Endothelial cell of umbilical vein (primary cell): ENCODE data around the gene BCAS2. TPM values are rescaled to one million over a fixed set of nuclear protein-coding genes. Genes with fewer than 3 reads are reported as not detected.

Experiments used
- BruUV-seq: library from RNA; stranded (reverse); fragments of 400-500 nt; replicated peaks from 2 replicates; lab custom pipeline; 2021; lab: Mats Ljungman, UMichigan
- CTCF ChIA-PET: fragments of 300-600, 350-600 bp; sonication (Branson Sonifier 250); formaldehyde crosslinking; loops from one replicate; lab custom pipeline; 2021; ENCODE audit warnings: antibody characterized with exemption, inconsistent platforms; lab: Charles Lee
- POLR2A ChIA-PET: fragments of 300-600, 350-600 bp; sonication (Branson Sonifier 250); formaldehyde crosslinking; loops from one replicate; lab custom pipeline; 2021; ENCODE audit warnings: antibody characterized with exemption, inconsistent platforms; lab: Charles Lee
- DNase-seq: peaks from one replicate; pipeline ENCODE4 v3.0.0-alpha.2; 2011; ENCODE audit warnings: low read depth, low spot score
- FAIRE-seq: peaks from 2 replicates; lab custom pipeline; 2011; peaks lifted over from hg19 to GRCh38; lab: Jason Lieb, UNC
- H2AFZ ChIP-seq: 2 replicates; pipeline ENCODE4 v1.6.0; 2012; ENCODE audit warnings: low read depth, low read length, control low read depth, inconsistent platforms
- H3K27ac ChIP-seq: 2 replicates; pipeline ENCODE4 v1.5.1; 2011; ENCODE audit warnings: low read depth, mild to moderate bottlenecking, control low read depth, low read length, moderate library complexity; ENCODE audit not compliant: insufficient read depth
- H3K27me3 ChIP-seq, 2 experiments: 2 replicates each; pipeline versions ENCODE4 v1.6.0 to v1.6.1; 2011; ENCODE audit warnings: low read length in 2 of 2, mixed read lengths in 1 of 2; ENCODE audit not compliant: control insufficient read depth in 2 of 2, insufficient read depth in 2 of 2
- H3K36me3 ChIP-seq, 2 experiments: 2 replicates in 1 of 2; 3 replicates in 1 of 2; pipeline ENCODE4 v1.5.1; 2011; ENCODE audit warnings: low read length in 2 of 2, mild to moderate bottlenecking in 1 of 2, moderate library complexity in 1 of 2; ENCODE audit not compliant: control insufficient read depth in 2 of 2, insufficient read depth in 2 of 2; ENCODE audit errors: extremely low read depth in 1 of 2
- H3K4me1 ChIP-seq: 3 replicates; pipeline ENCODE4 v1.5.1; 2011; ENCODE audit warnings: mild to moderate bottlenecking, low read length; ENCODE audit not compliant: control insufficient read depth, insufficient read depth; ENCODE audit errors: extremely low read depth
- H3K4me2 ChIP-seq: 2 replicates; pipeline ENCODE4 v1.6.1; 2011; ENCODE audit warnings: low read length, control low read depth, mixed read lengths; ENCODE audit not compliant: insufficient read depth
- H3K4me3 ChIP-seq, 3 experiments: fragments of 200-600 bp in 1 of 3; sonication (generic), shearing (Covaris generic) in 1 of 3; replicated peaks in 1 of 3; 2 replicates each; pipeline ENCODE4 v1.5.1; 2011 to 2016; ENCODE audit warnings: control low read depth in 3 of 3, low read length in 3 of 3, mild to moderate bottlenecking in 2 of 3, inconsistent platforms in 1 of 3, low read depth in 1 of 3, moderate library complexity in 1 of 3; ENCODE audit not compliant: insufficient read depth in 1 of 3
- H3K79me2 ChIP-seq: 2 replicates; pipeline ENCODE4 v1.6.0; 2012; ENCODE audit warnings: low read length, inconsistent platforms; ENCODE audit not compliant: control insufficient read depth, insufficient read depth
- H3K9ac ChIP-seq: replicated peaks from 2 replicates; pipeline ENCODE3; 2011; ENCODE audit warnings: low read length, control low read depth; ENCODE audit not compliant: insufficient read depth; ENCODE audit errors: extremely low read depth
- H3K9me1 ChIP-seq: replicated peaks from 3 replicates; pipeline ENCODE4 v1.6.0; 2011; ENCODE audit warnings: mild to moderate bottlenecking, low read length; ENCODE audit not compliant: control insufficient read depth, insufficient read depth; ENCODE audit errors: extremely low read depth
- H3K9me3 ChIP-seq: replicated peaks from 2 replicates; pipeline ENCODE4 v1.5.1; 2012; ENCODE audit warnings: low read length, inconsistent platforms; ENCODE audit not compliant: control insufficient read depth, insufficient read depth
- H4K20me1 ChIP-seq: replicated peaks from 2 replicates; pipeline ENCODE3; 2011; ENCODE audit warnings: mild to moderate bottlenecking, low read length; ENCODE audit not compliant: control insufficient read depth, insufficient read depth; ENCODE audit errors: extremely low read depth
- CTCF ChIP-seq, 2 donors: IDR thresholded peaks; 1 replicate in 1 of 2; 2 replicates in 1 of 2; pipeline ENCODE4 v1.5.1; 2011; ENCODE audit warnings: low read length in 2 of 2, mild to moderate bottlenecking in 2 of 2, moderate library complexity in 2 of 2, control low read depth in 1 of 2, inconsistent platforms in 1 of 2, low read depth in 1 of 2; ENCODE audit not compliant: insufficient read depth in 1 of 2; ENCODE audit errors: extremely low read depth in 1 of 2
- EZH2 ChIP-seq: IDR thresholded peaks from 2 replicates; pipeline ENCODE4 v1.6.1; 2012; ENCODE audit warnings: borderline replicate concordance, low read depth, mild to moderate bottlenecking, moderate library complexity, low read length, inconsistent platforms; ENCODE audit not compliant: severe bottlenecking
- FOS ChIP-seq: IDR thresholded peaks from 2 replicates; pipeline ENCODE4 v1.6.1; 2011; ENCODE audit warnings: mild to moderate bottlenecking, low read length, moderate library complexity, borderline replicate concordance; ENCODE audit not compliant: insufficient read depth
- GATA2 ChIP-seq: IDR thresholded peaks from 2 replicates; pipeline ENCODE4 v1.7.0; 2011; ENCODE audit warnings: low read depth, mild to moderate bottlenecking, moderate library complexity, mixed read lengths, low read length; ENCODE audit not compliant: insufficient read length, insufficient read depth
- JUN ChIP-seq: IDR thresholded peaks from 2 replicates; pipeline ENCODE4 v1.6.1; 2011; ENCODE audit warnings: borderline replicate concordance, low read depth; ENCODE audit not compliant: insufficient read length, insufficient read depth
- POLR2AphosphoS5 ChIP-seq: IDR thresholded peaks from 2 replicates; pipeline ENCODE4 v1.6.1; 2012; ENCODE audit warnings: low read depth, mild to moderate bottlenecking, control low read depth, low read length, moderate library complexity; ENCODE audit not compliant: insufficient read depth
- dilution Hi-C: fragments of 300-500 bp; cut with MboI; formaldehyde crosslinking; loops from one replicate; pipeline ENCODE4 v1.15.0; 2019; ENCODE audit warnings: low sequenced_read_pairs; ENCODE audit not compliant: extremely low pct_ligation_motif_present
- intact Hi-C: fragments of 100-400 bp; cut with micrococcal nuclease; formaldehyde crosslinking; loops from one replicate; pipeline ENCODE4 v1.10.0; 2022
- polyA plus RNA-seq, 4 experiments: library from polyadenylated mRNA; depleted of rRNA in 3 of 4; stranded (reverse) in 3 of 4; unstranded in 1 of 4; fragments of >200 nt; gene quantifications; 2 replicates each; pipeline versions ENCODE4 v1.2.1 to v1.2.3, GENCODE V29; 2011 to 2012; ENCODE audit warnings: missing spikeins in 1 of 4
- total RNA-seq: library from RNA; stranded (reverse); gene quantifications from 2 replicates; pipeline ENCODE4 v1.2.3, GENCODE V29; 2021

BCAS2 gene
- total and polyA plus RNA-seq, 2 donors (not counting 3 experiments of a cell fraction or from before 2014, with no cell fraction given) = 12.5 to 43.5 TPM

GRCh38 chr1:114545796-114546195 lies 35.6 kb downstream of the BCAS2 start:
- FAIRE-seq = no peak
- Histone ChIP-seq H3K36me3 (no peaks in the 10 kb centered on the region), H3K9me3 (no peaks in the 10 kb centered on the region), H3K9me1 (no peaks in the 10 kb centered on the region), H3K4me1 (no peaks in the 10 kb centered on the region), H3K27ac (no peak overlapping the region), H3K4me3 (no peak overlapping the region), H3K9ac (no peak overlapping the region), H3K4me2 (no peak overlapping the region), H3K79me2 (no peaks in the 10 kb centered on the region), H4K20me1 (no peaks in the 10 kb centered on the region), H2AFZ (no peak overlapping the region), H3K27me3 (no peaks in the 10 kb centered on the region)
- DNase-seq = no peak
- BruUV-seq = no TSS peak
- intact Hi-C loops = no loop called here
- dilution Hi-C loops = no loop called here
- ChIA-PET CTCF (no interaction called here), POLR2A (no interaction called here)
- TF ChIP-seq FOS (no peak), POLR2AphosphoS5 (no peak), EZH2 (no peak), JUN (no peak), CTCF (IDR thresholded peaks at IDR 0.05; ENCODE audit: extremely low read depth in 1 of 2, insufficient read depth in 1 of 2, low read depth in 1 of 2, low read length in 2 of 2) (no peak), GATA2 (no peak)
